Testis (tissue), 3 donors: Measurements from ENCODE around the gene HYLS1. TPM values are rescaled to one million over a fixed set of nuclear protein-coding genes. Genes with fewer than 3 reads are reported as not detected.
A peak's percentile ranks its signal among the peaks of the same experiment; 100 is the strongest.

Experiments
- DNase-seq: peaks from one replicate; pipeline ENCODE4 v3.0.0-alpha.2; 2019
- H3K27ac ChIP-seq, 2 donors: fragments of 200-600 bp; sonication (generic); one replicate each; pipeline ENCODE4 v1.5.1; 2019
- H3K27me3 ChIP-seq: fragments of 200-600 bp; sonication (generic); one replicate; pipeline ENCODE4 v1.5.1; 2019
- H3K36me3 ChIP-seq: fragments of 200-600 bp; sonication (generic); one replicate; pipeline ENCODE4 v1.5.1; 2017; ENCODE audit warnings: low read depth; ENCODE audit errors: missing control alignments
- H3K4me1 ChIP-seq: fragments of 200-600 bp; sonication (generic); one replicate; pipeline ENCODE4 v1.5.1; 2019
- H3K4me3 ChIP-seq, 2 donors: fragments of 200-600 bp; sonication (generic); one replicate each; pipeline ENCODE4 v1.5.1; 2017 to 2019
- H3K9me3 ChIP-seq: fragments of 200-600 bp; sonication (generic); one replicate; pipeline ENCODE4 v1.5.1; 2017
- POLR2A ChIP-seq: fragments of 450-650 bp; IDR thresholded peaks from one replicate; pipeline ENCODE4 v1.6.1; 2017; ENCODE audit warnings: antibody characterized with exemption, mild to moderate bottlenecking, moderate library complexity
- WGBS, 2 donors: methylation state at CpG; one replicate each; pipeline ENCODE4 v1.1.5; 2018; 5-methylcytosine and 5-hydroxymethylcytosine counted together
- intact Hi-C: fragments of 100-400 bp; cut with DNase I; formaldehyde crosslinking; loops from one replicate; pipeline ENCODE4 v1.15.1; 2023; ENCODE audit warnings: low total_unique reads
- polyA plus RNA-seq: library from polyadenylated mRNA; stranded (reverse); fragments of 350-450 nt; fragmentation: Illumina TruSeq; extraction: RNeasy Lipid Tissue Mini Kit (QIAGEN cat#74804); gene quantifications from one replicate; pipeline ENCODE4 v1.2.3, GENCODE V29; 2014; ENCODE audit warnings: low read depth, low replicate concordance; ENCODE audit not compliant: insufficient read depth
- total RNA-seq, 2 donors: library from RNA; depleted of rRNA; stranded (reverse); fragments of >200 nt; gene quantifications; one replicate each; pipeline ENCODE4 v1.2.3, GENCODE V29; 2016
- TF ChIP-seq, protein P1 (sequence below), 3 experiments: fragments of 450-650 bp in 2 of 3; fragments of 200-600 bp in 1 of 3; sonication (generic) in 1 of 3; IDR thresholded peaks; one replicate each; pipeline ENCODE4 v1.5.1; 2016 to 2019; ENCODE audit warnings: antibody characterized with exemption in 3 of 3, mild to moderate bottlenecking in 2 of 3, moderate library complexity in 1 of 3

The HYLS1 gene
- total and polyA plus RNA-seq, 3 donors from 2014 or later = 14.7 to 34.2 (median 26.1) TPM

DNA sequence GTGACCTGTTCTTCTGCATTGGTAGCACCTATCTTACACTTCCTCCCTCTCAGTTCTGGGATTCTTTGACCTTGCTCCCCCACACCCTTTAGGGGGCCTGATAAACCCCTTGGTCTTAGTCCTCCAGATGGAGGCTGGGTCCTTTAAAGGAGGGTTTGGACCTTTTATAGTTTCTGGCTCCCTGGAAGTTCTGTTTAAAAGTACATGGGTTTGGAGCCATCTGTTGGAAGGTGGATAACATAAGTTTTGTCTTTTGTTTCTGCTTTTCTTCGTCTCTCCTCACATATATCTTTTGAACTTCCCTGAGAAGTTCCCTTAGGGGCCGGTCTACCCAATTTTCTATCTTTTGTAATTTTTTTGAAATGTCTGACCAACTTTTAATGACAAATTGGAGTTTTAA is 17.9 kb upstream of the HYLS1 start:
- Histone ChIP-seq H3K4me1 (no peaks in the 10 kb centered on the region), H3K36me3 (no peaks in the 10 kb centered on the region), H3K9me3 (no peaks in the 10 kb centered on the region), H3K27ac (no peak overlapping the region), H3K27me3 (no peaks in the 10 kb centered on the region), H3K4me3 (no peak overlapping the region)
- no peak for DNase-seq
- intact Hi-C loops = no loop called here
- TF ChIP-seq, protein P1, sequence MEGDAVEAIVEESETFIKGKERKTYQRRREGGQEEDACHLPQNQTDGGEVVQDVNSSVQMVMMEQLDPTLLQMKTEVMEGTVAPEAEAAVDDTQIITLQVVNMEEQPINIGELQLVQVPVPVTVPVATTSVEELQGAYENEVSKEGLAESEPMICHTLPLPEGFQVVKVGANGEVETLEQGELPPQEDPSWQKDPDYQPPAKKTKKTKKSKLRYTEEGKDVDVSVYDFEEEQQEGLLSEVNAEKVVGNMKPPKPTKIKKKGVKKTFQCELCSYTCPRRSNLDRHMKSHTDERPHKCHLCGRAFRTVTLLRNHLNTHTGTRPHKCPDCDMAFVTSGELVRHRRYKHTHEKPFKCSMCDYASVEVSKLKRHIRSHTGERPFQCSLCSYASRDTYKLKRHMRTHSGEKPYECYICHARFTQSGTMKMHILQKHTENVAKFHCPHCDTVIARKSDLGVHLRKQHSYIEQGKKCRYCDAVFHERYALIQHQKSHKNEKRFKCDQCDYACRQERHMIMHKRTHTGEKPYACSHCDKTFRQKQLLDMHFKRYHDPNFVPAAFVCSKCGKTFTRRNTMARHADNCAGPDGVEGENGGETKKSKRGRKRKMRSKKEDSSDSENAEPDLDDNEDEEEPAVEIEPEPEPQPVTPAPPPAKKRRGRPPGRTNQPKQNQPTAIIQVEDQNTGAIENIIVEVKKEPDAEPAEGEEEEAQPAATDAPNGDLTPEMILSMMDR (IDR thresholded peaks at IDR 0.05) = no peak
- TF ChIP-seq POLR2A = no peak
- 57 to 72% methylated on average over 2 of the region's 2 CpGs for WGBS, 2 donors

DNA sequence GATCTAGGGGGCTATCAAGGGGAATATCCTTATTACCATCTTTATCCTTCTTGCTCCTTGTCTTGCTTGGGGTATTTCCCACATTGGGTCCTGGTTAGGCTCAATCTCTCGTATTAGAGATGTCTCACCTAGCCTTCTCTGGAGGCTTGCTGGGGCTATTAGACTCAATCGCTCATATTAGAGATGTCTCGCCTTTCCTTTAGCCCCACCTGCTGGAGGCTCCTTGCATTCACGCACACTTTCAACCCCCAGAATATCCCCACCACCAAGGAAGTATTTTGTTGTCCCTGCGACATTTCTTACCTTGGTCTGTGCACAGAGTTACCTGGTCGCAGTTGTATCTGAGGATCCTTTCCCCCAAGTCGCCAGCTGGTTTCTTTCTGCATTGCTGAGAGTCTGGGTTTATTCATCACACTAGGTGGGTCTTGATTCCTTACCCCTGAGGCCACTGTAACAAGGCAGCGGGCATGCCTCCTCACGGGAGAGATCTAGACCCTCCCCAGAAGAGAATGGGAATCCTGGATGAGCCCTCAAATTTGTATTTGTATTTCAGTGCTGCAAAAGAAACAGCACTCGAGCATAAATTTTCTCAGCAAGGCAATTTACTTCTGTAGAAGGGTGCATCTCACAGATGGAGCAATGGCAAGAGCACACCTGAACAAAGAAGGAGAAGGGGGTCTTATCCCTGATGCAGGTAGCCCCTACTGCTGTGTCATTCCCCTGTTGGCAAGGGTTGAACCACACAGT is 15.9 kb upstream of the HYLS1 start:
- no peak overlapping the region for H3K4me3 ChIP-seq
- no peaks in the 10 kb centered on the region for H3K27me3 ChIP-seq
- no peaks in the 10 kb centered on the region for H3K36me3 ChIP-seq
- DNase-seq = peak; percentile 69
- TF ChIP-seq, protein P1 (IDR thresholded peaks at IDR 0.05) = peak in 2 of 3 experiments; percentile 32 to 38
- TF ChIP-seq POLR2A = no peak
- 44 to 56% methylated on average over 10 of the region's 10 CpGs for WGBS, 2 donors
- H3K27ac ChIP-seq = no peak overlapping the region
- H3K9me3 ChIP-seq = no peaks in the 10 kb centered on the region
- no peaks in the 10 kb centered on the region for H3K4me1 ChIP-seq
- intact Hi-C loops = loop anchor here (10.0 kb wide), 1 partner anchor 247 kb away; the partner anchor contains the start of gene CHEK1

DNA sequence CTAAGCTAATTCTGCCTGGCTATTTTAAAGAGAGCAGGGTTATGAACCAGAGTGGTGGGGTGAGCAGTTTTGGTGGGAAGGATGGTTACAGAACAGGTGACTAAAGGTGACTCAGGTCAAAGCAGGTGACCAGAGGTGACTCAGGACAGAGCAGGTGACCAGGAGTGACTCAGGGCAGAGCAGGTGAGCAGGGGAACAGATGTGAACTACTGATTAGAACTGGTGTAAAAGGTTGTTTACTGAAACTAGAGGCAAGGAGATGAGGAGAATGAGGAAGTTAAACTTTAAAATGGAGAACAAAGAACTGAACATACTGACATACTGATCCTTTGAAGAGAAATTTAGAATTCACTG is 15.4 kb upstream of the HYLS1 start:
- no peak for DNase-seq
- Histone ChIP-seq H3K9me3 (no peaks in the 10 kb centered on the region), H3K4me3 (no peak overlapping the region), H3K36me3 (no peaks in the 10 kb centered on the region), H3K27me3 (no peaks in the 10 kb centered on the region), H3K27ac (no peak overlapping the region), H3K4me1 (no peaks in the 10 kb centered on the region)
- intact Hi-C loops = loop anchor here (10.0 kb wide), 1 partner anchor 247 kb away; the partner anchor contains the start of gene CHEK1
- TF ChIP-seq POLR2A = no peak
- TF ChIP-seq, protein P1 (IDR thresholded peaks at IDR 0.05) = no peak

DNA sequence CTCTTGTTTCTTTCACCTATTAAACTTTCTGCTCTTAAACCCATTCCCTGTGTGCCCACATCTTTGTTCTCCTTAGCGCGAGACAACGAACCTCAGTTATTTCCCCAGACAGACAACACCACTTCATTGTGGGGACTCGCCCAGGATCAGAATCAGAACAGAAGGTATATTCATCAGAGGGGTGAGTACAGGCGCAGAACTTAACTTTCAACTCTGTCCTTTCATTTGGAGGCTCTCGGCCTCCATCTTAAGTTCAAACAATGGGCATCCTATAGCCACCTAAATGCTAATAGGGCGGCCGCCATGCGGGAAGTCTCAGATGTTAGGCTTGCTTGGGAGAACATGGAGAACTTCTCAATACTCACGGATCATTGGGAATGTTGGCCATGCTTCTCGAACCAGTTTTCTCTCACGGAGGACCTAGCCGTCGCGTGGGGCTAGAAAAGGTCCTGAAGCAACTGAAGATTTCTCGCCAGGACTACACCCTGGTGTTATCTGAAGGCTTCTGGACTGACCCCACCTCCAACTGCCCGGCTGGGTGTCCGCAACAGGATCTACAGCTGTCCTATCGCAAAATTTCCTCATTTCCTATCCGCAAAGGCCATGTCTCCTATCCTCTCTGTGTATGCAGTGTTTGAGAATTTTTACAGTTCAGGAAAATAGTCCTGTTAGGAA is 13.4 kb upstream of the HYLS1 start:
- no peak for TF ChIP-seq POLR2A
- TF ChIP-seq, protein P1 (IDR thresholded peaks at IDR 0.05) = no peak
- 53 to 59% methylated on average over 20 of the region's 20 CpGs for WGBS, 2 donors
- DNase-seq = no peak
- Histone ChIP-seq H3K4me3 (peak overlapping the region in 1 of 2 donors; percentile 24), H3K27ac (no peak overlapping the region), H3K4me1 (no peaks in the 10 kb centered on the region), H3K9me3 (no peaks in the 10 kb centered on the region), H3K36me3 (no peaks in the 10 kb centered on the region), H3K27me3 (no peaks in the 10 kb centered on the region)
- intact Hi-C loops = loop anchor here (10.0 kb wide), 1 partner anchor 249 kb away; the partner anchor contains the start of gene CHEK1
